DMS 273 (cell line): ENCODE results near the gene SPATA19.
"Not testable (repeated sequence)": the region's sequence is repeated elsewhere in the genome, so short reads cannot be mapped to it uniquely, and the experiment has no call there.

ENCODE experiments used
- DNase-seq: peaks from one replicate; lab custom pipeline; 2025; ENCODE audit not compliant: unreplicated experiment; lab: John Stamatoyannopoulos, UW

The SPATA19 gene

GRCh38 chr11:133845413-133845812 is at the start of gene SPATA19:
Gene SPATA19 (minus strand): TSS chr11:133845513. CDS start chr11:133845446, 67 bp downstream.
- no peak for DNase-seq

GRCh38 chr11:133895061-133895479 is 49.8 kb upstream of the SPATA19 start:
- no peak for DNase-seq

- no peak for DNase-seq
Observed at GRCh38 chr11:133893381-133893780, 48.1 kb upstream of the SPATA19 start.

GRCh38 chr11:133892584-133893380 is 47.5 kb upstream of the SPATA19 start:
- DNase-seq: no peak

- DNase-seq: no peak
Observed at GRCh38 chr11:133892126-133892525, 46.8 kb upstream of the SPATA19 start.

GRCh38 chr11:133889893-133890292 is 44.6 kb upstream of the SPATA19 start:
- DNase-seq: no peak

- no peak for DNase-seq
Observed at GRCh38 chr11:133889188-133889587, 43.9 kb upstream of the SPATA19 start.

GRCh38 chr11:133887692-133888332 is 42.5 kb upstream of the SPATA19 start:
- DNase-seq: no peak

GRCh38 chr11:133886029-133886428 is 40.7 kb upstream of the SPATA19 start:
- DNase-seq: no peak

GRCh38 chr11:133872160-133872559 is 26.8 kb upstream of the SPATA19 start:
- no peak for DNase-seq

- no peak for DNase-seq
Observed at GRCh38 chr11:133867456-133867855, 22.1 kb upstream of the SPATA19 start.

- DNase-seq: no peak
Observed at GRCh38 chr11:133865466-133865865, 20.2 kb upstream of the SPATA19 start.

GRCh38 chr11:133864756-133865155 is 19.4 kb upstream of the SPATA19 start:
- no peak for DNase-seq

- DNase-seq: no peak
Observed at GRCh38 chr11:133860151-133860550, 14.8 kb upstream of the SPATA19 start.

GRCh38 chr11:133854330-133854960 is 9.1 kb upstream of the SPATA19 start:
- not testable (repeated sequence) for DNase-seq

GRCh38 chr11:133844217-133844616 is 1.1 kb downstream of the SPATA19 start:
- no peak for DNase-seq

GRCh38 chr11:133843454-133843987 is 1.8 kb downstream of the SPATA19 start:
- no peak for DNase-seq

- DNase-seq: no peak
Observed at GRCh38 chr11:133842730-133843129, 2.6 kb downstream of the SPATA19 start.

GRCh38 chr11:133842053-133842452 is 3.3 kb downstream of the SPATA19 start:
- no peak for DNase-seq

GRCh38 chr11:133841279-133842043 is 3.9 kb downstream of the SPATA19 start:
- no peak for DNase-seq

GRCh38 chr11:133840479-133840941 is 4.8 kb downstream of the SPATA19 start:
- DNase-seq: no peak
